BJ (cell line): ENCODE measurements around the gene CASP6. TPM values are rescaled to one million over a fixed set of nuclear protein-coding genes. Genes with fewer than 3 reads are reported as not detected.

ENCODE experiments used
- CTCF ChIA-PET: fragments of 350-600 bp; formaldehyde crosslinking; extraction: SDS; loops from one replicate; lab custom pipeline; 2021; ENCODE audit warnings: antibody characterized with exemption, inconsistent platforms; lab: Yijun Ruan, JAX
- POLR2A ChIA-PET: fragments of 300-600 bp; sonication (Branson Sonifier 250); formaldehyde crosslinking; extraction: SDS; loops from one replicate; lab custom pipeline; 2021; ENCODE audit warnings: antibody characterized with exemption; lab: Charles Lee
- DNase-seq: peaks from one replicate; pipeline ENCODE4 v3.0.0-alpha.2; 2011; ENCODE audit warnings: low read depth
- H3K27me3 ChIP-seq: 2 replicates; pipeline ENCODE4 v1.6.0; 2011; ENCODE audit warnings: low read length; ENCODE audit not compliant: control insufficient read depth, insufficient read depth
- H3K36me3 ChIP-seq: 2 replicates; pipeline ENCODE4 v1.5.1; 2011; ENCODE audit warnings: low read length; ENCODE audit not compliant: control insufficient read depth, insufficient read depth
- H3K4me3 ChIP-seq: 2 replicates; pipeline ENCODE4 v1.5.1; 2011; ENCODE audit warnings: low read depth, mild to moderate bottlenecking, control low read depth, low read length
- CTCF ChIP-seq: IDR thresholded peaks from 2 replicates; pipeline ENCODE4 v1.5.1; 2011; ENCODE audit warnings: low read depth, mild to moderate bottlenecking, control low read depth, inconsistent platforms, low read length, moderate library complexity; ENCODE audit not compliant: insufficient read depth
- polyA plus RNA-seq: library from polyadenylated mRNA; depleted of rRNA; stranded (reverse); fragments of >200 nt; gene quantifications from 2 replicates; pipeline ENCODE4 v1.2.3, GENCODE V29; 2011; rRNA removed
- small RNA-seq: library from RNA; depleted of rRNA; stranded (forward); fragments of <200 nt; gene quantifications from one replicate; pipeline ENCODE3, GENCODE V24; 2012; ENCODE audit warnings: low replicate concordance, low read depth; ENCODE audit not compliant: insufficient read length

Gene CASP6
- polyA plus RNA-seq, 1 experiment, result 17.0 TPM

GRCh38 chr4:109645874-109646710 is 57.2 kb downstream of the CASP6 start:
- no peak for TF ChIP-seq CTCF
- no peaks in the 10 kb centered on the region for H3K36me3 ChIP-seq
- ChIA-PET CTCF (interaction anchor here (0.6 to 1.4 kb wide), 3 partner anchors 34 to 752 kb away, joined by 3 to 5 read pairs (median 4); partner anchors contain the start of gene SEC24B), POLR2A (no interaction called here)
- DNase-seq, result no peak
- no peaks in the 10 kb centered on the region for H3K27me3 ChIP-seq
- H3K4me3 ChIP-seq, result no peak overlapping the region

- CTCF ChIA-PET, result interaction anchor here (1.3 kb wide), 1 partner anchor 13 kb away, joined by 4 read pairs; no protein-coding TSS in a partner anchor
- POLR2A ChIA-PET, result no interaction called here
Measured at GRCh38 chr4:109640644-109641043, 62.6 kb downstream of the CASP6 start.

More at GRCh38 chr4:109640644-109641043, 62.6 kb downstream of the CASP6 start:
- no peak for TF ChIP-seq CTCF
- Histone ChIP-seq H3K36me3 (no peaks in the 10 kb centered on the region), H3K4me3 (no peak overlapping the region), H3K27me3 (no peaks in the 10 kb centered on the region)
- no peak for DNase-seq

Small RNA genes within 50 kb of the gene (small RNA-seq; reads per million reads assigned to genes)
- gene HIGD1AP14, result not detected

Other genes starting within 250 kb of the CASP6 start
- 23.3 and 25.4 TPM in 2 replicates for gene MCUB, start 143.2 kb downstream of the CASP6 start, polyA plus RNA-seq
- 52.7 and 62.6 TPM in 2 replicates for gene PLA2G12A, start 26.6 kb upstream of the CASP6 start, polyA plus RNA-seq
- gene CFI, start 98.6 kb upstream of the CASP6 start, polyA plus RNA-seq, result 1.3 and 3.0 TPM in 2 replicates
- 5.8 and 13.3 TPM in 2 replicates for gene GAR1, start 112.3 kb upstream of the CASP6 start, polyA plus RNA-seq
- gene RRH, start 124.5 kb upstream of the CASP6 start, polyA plus RNA-seq, result 0.05 and 0.20 TPM in 2 replicates
- 0.01 and 0.04 TPM in 2 replicates for gene LRIT3, start 144.7 kb upstream of the CASP6 start, polyA plus RNA-seq
- 2.1 and 3.2 TPM in 2 replicates for gene EGF, start 209.4 kb upstream of the CASP6 start, polyA plus RNA-seq